ENCODE results near the gene FGD2. TPM values are rescaled to one million over a fixed set of nuclear protein-coding genes. Genes with fewer than 3 reads are reported as not detected.
"Not testable (repeated sequence)": the region's sequence is repeated elsewhere in the genome, so short reads cannot be mapped to it uniquely, and the experiment has no call there.

The FGD2 gene
- total and polyA plus RNA-seq, 2 donors (not counting 1 experiment from before 2014, with no cell fraction given) = 352 to 682 TPM

DNA sequence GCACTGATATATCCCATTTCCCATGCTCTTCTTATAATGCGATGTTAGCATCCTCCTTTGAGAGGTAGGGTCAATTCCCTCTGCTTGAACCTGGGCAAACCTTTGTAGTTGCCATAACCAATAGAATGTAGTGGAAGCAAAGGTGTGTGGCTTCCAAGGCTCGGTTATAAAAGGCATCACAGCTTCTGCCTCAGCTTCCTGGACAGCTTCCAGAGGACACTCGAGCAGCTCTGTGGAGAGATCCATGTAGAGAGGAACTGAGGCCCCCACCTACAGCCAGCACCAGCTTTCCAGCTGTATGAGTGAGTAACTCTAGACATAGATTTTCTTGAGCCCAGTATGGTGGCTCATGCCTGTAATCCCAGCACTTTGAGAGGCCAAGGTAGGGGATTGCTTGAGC lies 36.7 kb downstream of the FGD2 start:
- TF ChIP-seq, protein P1, sequence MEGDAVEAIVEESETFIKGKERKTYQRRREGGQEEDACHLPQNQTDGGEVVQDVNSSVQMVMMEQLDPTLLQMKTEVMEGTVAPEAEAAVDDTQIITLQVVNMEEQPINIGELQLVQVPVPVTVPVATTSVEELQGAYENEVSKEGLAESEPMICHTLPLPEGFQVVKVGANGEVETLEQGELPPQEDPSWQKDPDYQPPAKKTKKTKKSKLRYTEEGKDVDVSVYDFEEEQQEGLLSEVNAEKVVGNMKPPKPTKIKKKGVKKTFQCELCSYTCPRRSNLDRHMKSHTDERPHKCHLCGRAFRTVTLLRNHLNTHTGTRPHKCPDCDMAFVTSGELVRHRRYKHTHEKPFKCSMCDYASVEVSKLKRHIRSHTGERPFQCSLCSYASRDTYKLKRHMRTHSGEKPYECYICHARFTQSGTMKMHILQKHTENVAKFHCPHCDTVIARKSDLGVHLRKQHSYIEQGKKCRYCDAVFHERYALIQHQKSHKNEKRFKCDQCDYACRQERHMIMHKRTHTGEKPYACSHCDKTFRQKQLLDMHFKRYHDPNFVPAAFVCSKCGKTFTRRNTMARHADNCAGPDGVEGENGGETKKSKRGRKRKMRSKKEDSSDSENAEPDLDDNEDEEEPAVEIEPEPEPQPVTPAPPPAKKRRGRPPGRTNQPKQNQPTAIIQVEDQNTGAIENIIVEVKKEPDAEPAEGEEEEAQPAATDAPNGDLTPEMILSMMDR (IDR thresholded peaks at IDR 0.05) = no peak
- TF ChIP-seq EZH2 (IDR thresholded peaks at IDR 0.05; ENCODE audit: borderline replicate concordance, insufficient read depth, low read depth, low read length, poor library complexity, severe bottlenecking) = no peak
- Histone ChIP-seq H3K27me3 (replicated peaks in 1 of 4; ENCODE audit: control extremely low read depth in 1 of 4, control insufficient read depth in 3 of 4, insufficient read depth in 4 of 4, low read length in 3 of 4) (no peaks in the 10 kb centered on the region), H3K36me3 (replicated peaks in 1 of 2; ENCODE audit: control extremely low read depth in 1 of 2, control insufficient read depth in 1 of 2, extremely low read depth in 1 of 2, insufficient read depth in 2 of 2, low read length in 1 of 2) (peaks cover 7 to 14% of the 10 kb centered on the region in 2 experiments), H3K9me3 (ENCODE audit: control extremely low read depth in 1 of 3, control insufficient read depth in 2 of 3, insufficient read depth in 1 of 3, low read length in 2 of 3) (no peaks in the 10 kb centered on the region), H3K4me3 (ENCODE audit: control extremely low read depth in 1 of 5, extremely low read depth in 1 of 5, insufficient read depth in 1 of 5, low read depth in 2 of 5, low read length in 4 of 5) (no peak overlapping the region), H4K20me1 (ENCODE audit: control insufficient read depth, insufficient read depth, low read length, poor library complexity, severe bottlenecking) (no peaks in the 10 kb centered on the region), H3K79me2 (ENCODE audit: control insufficient read depth, insufficient read depth, low read length) (no peaks in the 10 kb centered on the region), H3K9ac (ENCODE audit: low read length) (no peak overlapping the region), H3K4me2 (replicated peaks; ENCODE audit: low read depth, low read length, poor library complexity, severe bottlenecking) (no peak overlapping the region), H2AFZ (ENCODE audit: insufficient read depth, low read depth, low read length, poor library complexity, severe bottlenecking) (no peak overlapping the region), H3K27ac (ENCODE audit: low read length in 2 of 2) (peak overlapping the region in 1 of 2 donors; percentile 26), H3K4me1 (ENCODE audit: control insufficient read depth in 2 of 2, insufficient read depth in 2 of 2, low read length in 2 of 2) (peaks cover 0 to under 1% of the 10 kb centered on the region in 2 donors)
- H3K4me3 Mint-ChIP-seq = no peak overlapping the region
- H3K9me3 Mint-ChIP-seq (ENCODE audit: insufficient read depth) = no peaks in the 10 kb centered on the region
- no CpG with 5 or more reads among the region's 3 CpGs for WGBS (ENCODE audit: insufficient coverage)
- CTCF ChIA-PET = interaction anchor here (1.3 to 2.3 kb wide), 2 partner anchors 9 to 130 kb away, joined by 7 to 10 read pairs; no protein-coding TSS in a partner anchor
- no peaks in the 10 kb centered on the region for H3K27me3 Mint-ChIP-seq
- peak overlapping the region; percentile 10 for H3K27ac Mint-ChIP-seq
- DNase-seq = no peak
- H3K4me1 Mint-ChIP-seq = peaks cover 15% of the 10 kb centered on the region
- ATAC-seq (ENCODE audit: low read depth) = no peak
- intact Hi-C loops (cut with micrococcal nuclease) = no loop called here
- POLR2A ChIA-PET = no interaction called here

DNA sequence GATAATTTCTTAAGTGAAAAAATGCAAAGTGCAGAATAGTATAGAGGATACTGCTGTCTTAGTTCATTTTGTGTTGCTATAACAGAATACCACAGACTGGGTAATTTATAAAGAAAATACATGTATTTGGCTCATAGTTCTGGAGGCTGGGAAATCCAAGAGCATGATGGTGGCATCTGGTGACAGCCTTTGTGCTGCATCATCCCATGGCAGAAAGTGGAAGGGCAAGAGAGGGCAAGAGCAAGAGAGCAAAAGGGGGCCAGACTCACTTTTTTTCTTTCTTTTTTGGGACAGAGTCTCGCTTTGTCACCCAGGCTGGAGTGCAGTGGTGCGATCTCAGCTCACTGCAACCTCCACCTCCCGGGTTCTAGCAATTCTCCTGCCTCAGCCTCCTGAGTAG lies 37.6 kb downstream of the FGD2 start:
- H3K27me3 ChIP-seq (replicated peaks in 1 of 4; ENCODE audit: control extremely low read depth in 1 of 4, control insufficient read depth in 3 of 4, insufficient read depth in 4 of 4, low read length in 3 of 4); H3K9ac ChIP-seq (ENCODE audit: low read length); H2AFZ ChIP-seq (ENCODE audit: insufficient read depth, low read depth, low read length, poor library complexity, severe bottlenecking); H3K27ac ChIP-seq (ENCODE audit: low read length in 2 of 2); H3K9me3 ChIP-seq (ENCODE audit: control extremely low read depth in 1 of 3, control insufficient read depth in 2 of 3, insufficient read depth in 1 of 3, low read length in 2 of 3); H3K79me2 ChIP-seq (ENCODE audit: control insufficient read depth, insufficient read depth, low read length); H3K4me3 Mint-ChIP-seq; intact Hi-C loops (cut with micrococcal nuclease); POLR2A ChIA-PET; H3K27ac Mint-ChIP-seq; H4K20me1 ChIP-seq (ENCODE audit: control insufficient read depth, insufficient read depth, low read length, poor library complexity, severe bottlenecking); H3K4me2 ChIP-seq (replicated peaks; ENCODE audit: low read depth, low read length, poor library complexity, severe bottlenecking); DNase-seq; H3K4me3 ChIP-seq (ENCODE audit: control extremely low read depth in 1 of 5, extremely low read depth in 1 of 5, insufficient read depth in 1 of 5, low read depth in 2 of 5, low read length in 4 of 5); H3K9me3 Mint-ChIP-seq (ENCODE audit: insufficient read depth); H3K27me3 Mint-ChIP-seq; ATAC-seq (ENCODE audit: low read depth): not testable (repeated sequence)
- peaks cover 24% of the 10 kb centered on the region for H3K4me1 Mint-ChIP-seq
- CTCF ChIA-PET = interaction anchor here (0.6 to 1.4 kb wide), 4 partner anchors 8 to 128 kb away, joined by 3 to 7 read pairs (median 3); no protein-coding TSS in a partner anchor
- Histone ChIP-seq H3K4me1 (ENCODE audit: control insufficient read depth in 2 of 2, insufficient read depth in 2 of 2, low read length in 2 of 2) (peaks cover 7 to 10% of the 10 kb centered on the region in 2 donors), H3K36me3 (replicated peaks in 1 of 2; ENCODE audit: control extremely low read depth in 1 of 2, control insufficient read depth in 1 of 2, extremely low read depth in 1 of 2, insufficient read depth in 2 of 2, low read length in 1 of 2) (peaks cover 4 to 14% of the 10 kb centered on the region in 2 experiments)
- no CpG with 5 or more reads among the region's 3 CpGs for WGBS (ENCODE audit: insufficient coverage)
